Duodenal mucosa (tissue), 2 donors: ENCODE data around the gene PGC.

Experiments
- H3K27ac ChIP-seq: one replicate; pipeline ENCODE4 v1.7.0; 2013; ENCODE audit warnings: low read depth, low read length
- H3K27me3 ChIP-seq, 2 donors: one replicate each; pipeline ENCODE4 v1.7.0; 2013; ENCODE audit warnings: low read length in 2 of 2, control low read depth in 1 of 2; ENCODE audit not compliant: insufficient read depth in 2 of 2, control insufficient read depth in 1 of 2
- H3K36me3 ChIP-seq, 2 donors: one replicate each; pipeline ENCODE4 v1.7.0; 2013; ENCODE audit warnings: low read length in 2 of 2, control low read depth in 1 of 2; ENCODE audit not compliant: insufficient read depth in 2 of 2, control insufficient read depth in 1 of 2
- H3K4me1 ChIP-seq, 2 donors: one replicate each; pipeline ENCODE4 v1.7.0; 2013; ENCODE audit warnings: low read length in 2 of 2, control low read depth in 1 of 2; ENCODE audit not compliant: insufficient read depth in 2 of 2, control insufficient read depth in 1 of 2
- H3K4me3 ChIP-seq, 2 donors: one replicate each; pipeline ENCODE4 v1.7.0; 2013; ENCODE audit warnings: low read length in 2 of 2, low read depth in 1 of 2
- H3K9ac ChIP-seq, 2 donors: one replicate each; pipeline ENCODE4 v1.7.0; 2013; ENCODE audit warnings: low read length in 2 of 2, low read depth in 1 of 2
- H3K9me3 ChIP-seq, 2 donors: one replicate each; pipeline ENCODE4 v1.7.0; 2013; ENCODE audit warnings: low read length in 2 of 2, control low read depth in 1 of 2; ENCODE audit not compliant: control insufficient read depth in 1 of 2

Gene PGC

GRCh38 chr6:41729624-41730023 lies 17.6 kb downstream of the PGC start:
- no peak overlapping the region for H3K27ac ChIP-seq
- H3K27me3 ChIP-seq = no peaks in the 10 kb centered on the region
- peaks cover 55 to 60% of the 10 kb centered on the region in 2 donors for H3K4me1 ChIP-seq
- H3K9me3 ChIP-seq = no peaks in the 10 kb centered on the region
- no peak overlapping the region for H3K9ac ChIP-seq
- H3K36me3 ChIP-seq = no peaks in the 10 kb centered on the region
- no peak overlapping the region for H3K4me3 ChIP-seq

GRCh38 chr6:41728954-41729353 lies 18.2 kb downstream of the PGC start:
- peaks cover 56 to 67% of the 10 kb centered on the region in 2 donors for H3K4me1 ChIP-seq
- H3K9me3 ChIP-seq = no peaks in the 10 kb centered on the region
- no peak overlapping the region for H3K9ac ChIP-seq
- H3K27me3 ChIP-seq = no peaks in the 10 kb centered on the region
- H3K4me3 ChIP-seq = no peak overlapping the region
- H3K36me3 ChIP-seq = no peaks in the 10 kb centered on the region
- no peak overlapping the region for H3K27ac ChIP-seq

GRCh38 chr6:41728073-41728936 lies 18.9 kb downstream of the PGC start:
- Histone ChIP-seq H3K9me3 (no peaks in the 10 kb centered on the region), H3K27me3 (no peaks in the 10 kb centered on the region), H3K36me3 (no peaks in the 10 kb centered on the region), H3K4me1 (peaks cover 54 to 64% of the 10 kb centered on the region in 2 donors), H3K4me3 (no peak overlapping the region), H3K9ac (no peak overlapping the region), H3K27ac (peak overlapping the region; percentile 27)

GRCh38 chr6:41727705-41728072 lies 19.5 kb downstream of the PGC start:
- H3K9me3 ChIP-seq = no peaks in the 10 kb centered on the region
- H3K9ac ChIP-seq = no peak overlapping the region
- H3K36me3 ChIP-seq = no peaks in the 10 kb centered on the region
- H3K27me3 ChIP-seq = no peaks in the 10 kb centered on the region
- peaks cover 48 to 58% of the 10 kb centered on the region in 2 donors for H3K4me1 ChIP-seq
- H3K27ac ChIP-seq = no peak overlapping the region
- H3K4me3 ChIP-seq = no peak overlapping the region

GRCh38 chr6:41726876-41727275 lies 20.3 kb downstream of the PGC start:
- Histone ChIP-seq H3K36me3 (no peaks in the 10 kb centered on the region), H3K9me3 (no peaks in the 10 kb centered on the region), H3K9ac (no peak overlapping the region), H3K4me3 (no peak overlapping the region), H3K4me1 (peaks cover 45 to 52% of the 10 kb centered on the region in 2 donors), H3K27ac (no peak overlapping the region), H3K27me3 (no peaks in the 10 kb centered on the region)

- Histone ChIP-seq H3K4me1 (peaks cover 32 to 36% of the 10 kb centered on the region in 2 donors), H3K9me3 (no peaks in the 10 kb centered on the region), H3K36me3 (no peaks in the 10 kb centered on the region), H3K4me3 (no peak overlapping the region), H3K27ac (no peak overlapping the region), H3K9ac (no peak overlapping the region), H3K27me3 (no peaks in the 10 kb centered on the region)
These were observed 22.4 kb downstream of the PGC start for GRCh38 chr6:41724586-41725501.

- Histone ChIP-seq H3K4me1 (peaks cover 26 to 33% of the 10 kb centered on the region in 2 donors), H3K36me3 (no peaks in the 10 kb centered on the region), H3K27me3 (no peaks in the 10 kb centered on the region), H3K9ac (no peak overlapping the region), H3K4me3 (no peak overlapping the region), H3K9me3 (no peaks in the 10 kb centered on the region), H3K27ac (no peak overlapping the region)
These were observed 23.0 kb downstream of the PGC start for GRCh38 chr6:41724228-41724580.

GRCh38 chr6:41723530-41724227 lies 23.5 kb downstream of the PGC start:
- no peaks in the 10 kb centered on the region for H3K36me3 ChIP-seq
- H3K9ac ChIP-seq = no peak overlapping the region
- peak overlapping the region; percentile 33 for H3K27ac ChIP-seq
- H3K9me3 ChIP-seq = no peaks in the 10 kb centered on the region
- peaks cover 20 to 28% of the 10 kb centered on the region in 2 donors for H3K4me1 ChIP-seq
- H3K27me3 ChIP-seq = no peaks in the 10 kb centered on the region
- H3K4me3 ChIP-seq = peak overlapping the region; percentile 13 to 37

- peaks cover 15 to 23% of the 10 kb centered on the region in 2 donors for H3K4me1 ChIP-seq
- H3K9ac ChIP-seq = no peak overlapping the region
- H3K27me3 ChIP-seq = no peaks in the 10 kb centered on the region
- peak overlapping the region; percentile 13 to 37 for H3K4me3 ChIP-seq
- H3K9me3 ChIP-seq = no peaks in the 10 kb centered on the region
- peak overlapping the region; percentile 26 for H3K27ac ChIP-seq
- H3K36me3 ChIP-seq = no peaks in the 10 kb centered on the region
These were observed 24.1 kb downstream of the PGC start for GRCh38 chr6:41722969-41723529.
